Panc1 (cell line): ENCODE measurements around the gene TMED8. TPM values are rescaled to one million over a fixed set of nuclear protein-coding genes. Genes with fewer than 3 reads are reported as not detected.
A peak's percentile ranks its signal among the peaks of the same experiment; 100 is the strongest.

ENCODE experiments used
- ATAC-seq: fragments of 200-7000 bp; cut with Tn5 transposase; 2 replicates; pipeline ENCODE4 v1.9.1; 2020; ENCODE audit warnings: mild to moderate bottlenecking, moderate library complexity
- BruUV-seq: library from RNA; stranded (reverse); fragments of 400-500 nt; replicated peaks from 2 replicates; lab custom pipeline; 2021; lab: Mats Ljungman, UMichigan
- CTCF ChIA-PET: fragments of 300-600 bp; sonication (Branson Sonifier 250); formaldehyde crosslinking; loops from one replicate; lab custom pipeline; 2022; ENCODE audit warnings: antibody characterized with exemption; lab: Charles Lee
- POLR2A ChIA-PET: fragments of 300-600 bp; sonication (Branson Sonifier 250); formaldehyde crosslinking; loops from one replicate; lab custom pipeline; 2022; ENCODE audit warnings: antibody characterized with exemption; lab: Charles Lee
- DNase-seq: peaks from one replicate; pipeline ENCODE4 v3.0.0-alpha.2; 2010; ENCODE audit warnings: low read depth, low spot score
- H3K27ac ChIP-seq: 2 replicates; pipeline ENCODE4 v1.5.1; 2011; ENCODE audit warnings: mild to moderate bottlenecking, low read length, inconsistent platforms
- H3K27me3 ChIP-seq: fragments of 200-500 bp; sonication (Bioruptor generic); 2 replicates; pipeline ENCODE4 v1.6.0; 2014; ENCODE audit warnings: low read length, inconsistent platforms; ENCODE audit not compliant: control insufficient read depth, insufficient read depth
- H3K36me3 ChIP-seq: fragments of 200-500 bp; sonication (Bioruptor generic); 2 replicates; pipeline ENCODE4 v1.5.1; 2014; ENCODE audit warnings: inconsistent platforms, mild to moderate bottlenecking, low read length, moderate library complexity; ENCODE audit not compliant: control insufficient read depth, insufficient read depth
- H3K4me1 ChIP-seq: 2 replicates; pipeline ENCODE4 v1.5.1; 2011; ENCODE audit warnings: inconsistent platforms, mild to moderate bottlenecking, low read length, moderate library complexity; ENCODE audit not compliant: control insufficient read depth, insufficient read depth
- H3K4me3 ChIP-seq, 2 experiments: 2 replicates each; pipeline ENCODE4 v1.5.1; 2011 to 2012; ENCODE audit warnings: low read depth in 2 of 2, low read length in 2 of 2, mild to moderate bottlenecking in 2 of 2, inconsistent platforms in 1 of 2, moderate library complexity in 1 of 2
- H3K9me3 ChIP-seq: fragments of 200-500 bp; sonication (Bioruptor generic); 2 replicates; pipeline ENCODE4 v1.5.1; 2014; ENCODE audit warnings: low read depth, mild to moderate bottlenecking, inconsistent platforms, low read length, moderate library complexity; ENCODE audit not compliant: control insufficient read depth, insufficient read depth
- CTCF ChIP-seq: fragments of 450-650 bp; IDR thresholded peaks from 2 replicates; pipeline ENCODE4 v1.5.1; 2017; ENCODE audit warnings: mild to moderate bottlenecking
- POLR2AphosphoS5 ChIP-seq: IDR thresholded peaks from 2 replicates; pipeline ENCODE4 v1.6.1; 2012; ENCODE audit warnings: mild to moderate bottlenecking, low read depth, low read length, moderate library complexity
- SIN3A ChIP-seq: IDR thresholded peaks from 2 replicates; pipeline ENCODE4 v1.6.1; 2012; ENCODE audit warnings: low read depth, mild to moderate bottlenecking, low read length, moderate library complexity, borderline replicate concordance; ENCODE audit not compliant: insufficient read depth
- TCF7L2 ChIP-seq: IDR thresholded peaks from 2 replicates; pipeline ENCODE4 v1.6.1; 2011; ENCODE audit warnings: mild to moderate bottlenecking, low read depth, low read length, inconsistent platforms
- in situ Hi-C: cut with HindIII; loops from 2 replicates; pipeline ENCODE4 v1.10.0; 2016; ENCODE audit warnings: low sequenced_read_pairs, low pct_unique_long_range_greater_than_20kb
- intact Hi-C: fragments of 100-400 bp; cut with micrococcal nuclease; formaldehyde crosslinking; loops from one replicate; pipeline ENCODE4 v1.10.0; 2022; ENCODE audit not compliant: unreplicated experiment
- total RNA-seq: library from RNA; stranded (reverse); gene quantifications from one replicate; pipeline ENCODE4 v1.2.1, GENCODE V29; 2021; ENCODE audit not compliant: unreplicated experiment
- TF ChIP-seq, protein P1 (sequence below), 2 experiments: IDR thresholded peaks; 2 replicates each; pipeline ENCODE4 v1.6.1; 2011 to 2012; ENCODE audit warnings: low read depth in 2 of 2, control low read depth in 1 of 2, low read length in 1 of 2, mild to moderate bottlenecking in 1 of 2, moderate library complexity in 1 of 2; ENCODE audit not compliant: insufficient read depth in 1 of 2

The TMED8 gene
- total RNA-seq, 1 experiment from 2014 or later: 8.5 TPM

GRCh38 chr14:77377502-77377844 lies 579 bp upstream of the TMED8 start:
- H3K4me1 ChIP-seq: peaks cover 6% of the 10 kb centered on the region
- 0 out of 2 replicates have a peak, but pooled peaks have one; percentile 30 for TF ChIP-seq TCF7L2
- TF ChIP-seq, protein P1, sequence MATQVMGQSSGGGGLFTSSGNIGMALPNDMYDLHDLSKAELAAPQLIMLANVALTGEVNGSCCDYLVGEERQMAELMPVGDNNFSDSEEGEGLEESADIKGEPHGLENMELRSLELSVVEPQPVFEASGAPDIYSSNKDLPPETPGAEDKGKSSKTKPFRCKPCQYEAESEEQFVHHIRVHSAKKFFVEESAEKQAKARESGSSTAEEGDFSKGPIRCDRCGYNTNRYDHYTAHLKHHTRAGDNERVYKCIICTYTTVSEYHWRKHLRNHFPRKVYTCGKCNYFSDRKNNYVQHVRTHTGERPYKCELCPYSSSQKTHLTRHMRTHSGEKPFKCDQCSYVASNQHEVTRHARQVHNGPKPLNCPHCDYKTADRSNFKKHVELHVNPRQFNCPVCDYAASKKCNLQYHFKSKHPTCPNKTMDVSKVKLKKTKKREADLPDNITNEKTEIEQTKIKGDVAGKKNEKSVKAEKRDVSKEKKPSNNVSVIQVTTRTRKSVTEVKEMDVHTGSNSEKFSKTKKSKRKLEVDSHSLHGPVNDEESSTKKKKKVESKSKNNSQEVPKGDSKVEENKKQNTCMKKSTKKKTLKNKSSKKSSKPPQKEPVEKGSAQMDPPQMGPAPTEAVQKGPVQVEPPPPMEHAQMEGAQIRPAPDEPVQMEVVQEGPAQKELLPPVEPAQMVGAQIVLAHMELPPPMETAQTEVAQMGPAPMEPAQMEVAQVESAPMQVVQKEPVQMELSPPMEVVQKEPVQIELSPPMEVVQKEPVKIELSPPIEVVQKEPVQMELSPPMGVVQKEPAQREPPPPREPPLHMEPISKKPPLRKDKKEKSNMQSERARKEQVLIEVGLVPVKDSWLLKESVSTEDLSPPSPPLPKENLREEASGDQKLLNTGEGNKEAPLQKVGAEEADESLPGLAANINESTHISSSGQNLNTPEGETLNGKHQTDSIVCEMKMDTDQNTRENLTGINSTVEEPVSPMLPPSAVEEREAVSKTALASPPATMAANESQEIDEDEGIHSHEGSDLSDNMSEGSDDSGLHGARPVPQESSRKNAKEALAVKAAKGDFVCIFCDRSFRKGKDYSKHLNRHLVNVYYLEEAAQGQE (IDR thresholded peaks at IDR 0.05; ENCODE audit: insufficient read depth in 1 of 2, low read depth in 2 of 2, low read length in 1 of 2): no peak
- TF ChIP-seq SIN3A: no peak
- TF ChIP-seq POLR2AphosphoS5: no peak
- TF ChIP-seq CTCF: no peak
- in situ Hi-C loops: no loop called here
- ChIA-PET CTCF (interaction anchor here (0.5 kb wide), 1 partner anchor 28 kb away, joined by 3 read pairs; no protein-coding TSS in a partner anchor), POLR2A (interaction anchor here (0.7 kb wide), 1 partner anchor 655 kb away, joined by 5 read pairs; no protein-coding TSS in a partner anchor)
- H3K27me3 ChIP-seq: no peaks in the 10 kb centered on the region
- peak overlapping the region; percentile 81 for H3K27ac ChIP-seq
- peak overlapping the region; percentile 70 to 83 for H3K4me3 ChIP-seq
- ATAC-seq (peak; percentile 29), DNase-seq (no peak)
- no TSS peak for BruUV-seq
- H3K9me3 ChIP-seq: no peaks in the 10 kb centered on the region
- no peaks in the 10 kb centered on the region; the same call in 1 of the 2 replicates for H3K36me3 ChIP-seq
- intact Hi-C loops: no loop called here

GRCh38 chr14:77375973-77376770 lies 722 bp downstream of the TMED8 start:
- DNase-seq (no peak), ATAC-seq (peak; percentile 66)
- H3K4me1 ChIP-seq: peaks cover 6% of the 10 kb centered on the region
- in situ Hi-C loops (no loop called here), intact Hi-C loops (no loop called here)
- POLR2A ChIA-PET: interaction anchor here (0.6 kb wide), 2 partner anchors 206 to 352 kb away, joined by 3 to 14 read pairs; no protein-coding TSS in a partner anchor
- H3K36me3 ChIP-seq: no peaks in the 10 kb centered on the region; the same call in 1 of the 2 replicates
- TF ChIP-seq, protein P1 (IDR thresholded peaks at IDR 0.05; ENCODE audit: insufficient read depth in 1 of 2, low read depth in 2 of 2, low read length in 1 of 2): no peak
- TF ChIP-seq CTCF (no peak), SIN3A (no peak), POLR2AphosphoS5 (no peak), TCF7L2 (no peak)
- H3K27ac ChIP-seq: peak overlapping the region; percentile 78
- no peaks in the 10 kb centered on the region for H3K27me3 ChIP-seq
- peak overlapping the region; percentile 70 to 83 for H3K4me3 ChIP-seq
- CTCF ChIA-PET: no interaction called here
- BruUV-seq: no TSS peak
- no peaks in the 10 kb centered on the region for H3K9me3 ChIP-seq
